PC-9 (cell line): ENCODE results near the gene SYT8. TPM values are rescaled to one million over a fixed set of nuclear protein-coding genes. Genes with fewer than 3 reads are reported as not detected.
"Not testable (repeated sequence)": the region's sequence is repeated elsewhere in the genome, so short reads cannot be mapped to it uniquely, and the experiment has no call there.

Source experiments
- BruUV-seq: library from RNA; stranded (reverse); fragments of 400-500 nt; replicated peaks from 2 replicates; lab custom pipeline; 2021; lab: Mats Ljungman, UMichigan
- CTCF ChIA-PET: fragments of 300-600 bp; sonication (Branson Sonifier 250); formaldehyde crosslinking; loops from one replicate; lab custom pipeline; 2022; ENCODE audit warnings: antibody characterized with exemption; lab: Charles Lee
- POLR2A ChIA-PET: fragments of 300-600 bp; sonication (Branson Sonifier 250); formaldehyde crosslinking; loops from one replicate; lab custom pipeline; 2022; ENCODE audit warnings: antibody characterized with exemption; ENCODE audit not compliant: unreplicated experiment; lab: Charles Lee
- DNase-seq, 2 experiments: peaks; one replicate each; pipeline versions ENCODE4 v3.0.0 to v3.0.0-alpha.2; 2015 to 2022; ENCODE audit warnings: mixed read lengths in 1 of 2
- H2AFZ ChIP-seq: fragments of 200-600 bp; sonication (generic); 2 replicates; pipeline ENCODE4 v1.8.1; 2017; ENCODE audit warnings: antibody characterized with exemption
- H3F3A ChIP-seq: fragments of 200-600 bp; sonication (generic); 2 replicates; pipeline ENCODE4 v1.8.1; 2017; ENCODE audit warnings: antibody characterized with exemption, mild to moderate bottlenecking, low read depth; ENCODE audit not compliant: insufficient read depth
- H3K27ac ChIP-seq: fragments of 200-600 bp; sonication (generic); 2 replicates; pipeline ENCODE4 v1.6.1; 2016; ENCODE audit warnings: mixed run types
- H3K27me3 ChIP-seq: fragments of 200-600 bp; sonication (generic); 2 replicates; pipeline ENCODE4 v1.6.1; 2016; ENCODE audit warnings: low read depth, mixed run types; ENCODE audit not compliant: insufficient read depth
- H3K36me3 ChIP-seq: fragments of 200-600 bp; sonication (generic); 2 replicates; pipeline ENCODE4 v1.6.1; 2016; ENCODE audit warnings: low read depth, mixed run types
- H3K4me1 ChIP-seq: fragments of 200-600 bp; sonication (generic); replicated peaks from 2 replicates; pipeline ENCODE4 v1.6.1; 2016; ENCODE audit warnings: mixed run types; ENCODE audit not compliant: insufficient read depth
- H3K4me2 ChIP-seq: fragments of 200-600 bp; sonication (generic); 2 replicates; pipeline ENCODE4 v1.6.1; 2017; ENCODE audit warnings: mixed run types
- H3K4me3 ChIP-seq: fragments of 200-600 bp; sonication (generic); 2 replicates; pipeline ENCODE4 v1.6.1; 2016; ENCODE audit warnings: mixed run types
- H3K79me2 ChIP-seq: fragments of 200-600 bp; sonication (generic); 2 replicates; pipeline ENCODE4 v1.6.1; 2017; ENCODE audit warnings: low read depth, mixed run types
- H3K9me2 ChIP-seq: fragments of 200-600 bp; sonication (generic); 2 replicates; pipeline ENCODE4 v1.8.1; 2017; ENCODE audit warnings: mild to moderate bottlenecking; ENCODE audit not compliant: insufficient read depth
- H3K9me3 ChIP-seq: fragments of 200-600 bp; sonication (generic); 2 replicates; pipeline ENCODE4 v1.8.1; 2016; ENCODE audit warnings: low read depth; ENCODE audit not compliant: insufficient read depth
- H4K20me1 ChIP-seq: fragments of 200-600 bp; sonication (generic); 2 replicates; pipeline ENCODE4 v1.8.1; 2017; ENCODE audit not compliant: insufficient read depth
- EZH2 ChIP-seq: fragments of 200-600 bp; sonication (generic); IDR thresholded peaks from 2 replicates; pipeline ENCODE4 v1.8.0; 2017; ENCODE audit warnings: antibody characterized with exemption, low read depth
- intact Hi-C: fragments of 100-400 bp; cut with micrococcal nuclease; formaldehyde crosslinking; loops from one replicate; pipeline ENCODE4 v1.10.0; 2022; ENCODE audit not compliant: unreplicated experiment
- total RNA-seq: library from RNA; stranded (reverse); gene quantifications from 2 replicates; pipeline ENCODE4 v1.2.3, GENCODE V29; 2021
- TF ChIP-seq, protein P1 (sequence below): fragments of 200-600 bp; sonication (generic); conservative IDR thresholded peaks from 2 replicates; pipeline ENCODE4 v1.6.1; 2017; ENCODE audit warnings: mixed run types, antibody characterized with exemption, mild to moderate bottlenecking, moderate library complexity

The SYT8 gene
- total RNA-seq, 1 experiment from 2014 or later, result 8.9 TPM

DNA sequence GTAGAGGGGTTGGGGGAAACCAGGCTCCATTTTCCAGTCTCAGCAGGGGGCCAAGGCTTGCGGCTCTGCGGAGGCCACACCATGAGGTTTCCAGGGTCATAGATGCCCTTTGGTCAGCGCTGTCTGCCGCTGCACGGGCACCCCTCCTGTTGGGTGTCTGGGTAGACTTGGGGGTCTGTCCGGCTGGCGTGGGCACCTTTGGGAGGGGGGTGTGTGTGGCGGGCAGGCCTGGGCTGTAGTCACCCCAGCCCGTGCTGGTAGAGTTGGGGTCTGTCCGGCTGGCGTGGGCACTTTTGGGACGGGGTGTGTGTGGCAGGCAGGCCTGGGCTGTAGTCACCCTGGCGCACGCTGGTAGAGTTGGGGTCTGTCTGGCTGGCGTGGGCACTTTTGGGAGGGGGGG, 36.7 kb downstream of the SYT8 start:
- Histone ChIP-seq H4K20me1 (no peaks in the 10 kb centered on the region), H3K4me2 (no peak overlapping the region), H3K27me3 (0 out of 2 replicates have a peak, but pooled peaks cover 11% of the 10 kb centered on the region), H3K9me2 (no peaks in the 10 kb centered on the region), H3K36me3 (no peaks in the 10 kb centered on the region), H3K4me1 (no peaks in the 10 kb centered on the region), H3K27ac (no peak overlapping the region), H3K4me3 (no peak overlapping the region), H3F3A (no peaks in the 10 kb centered on the region), H3K79me2 (no peaks in the 10 kb centered on the region), H2AFZ (no peak overlapping the region), H3K9me3 (no peaks in the 10 kb centered on the region)
- intact Hi-C loops, result no loop called here
- TF ChIP-seq, protein P1, sequence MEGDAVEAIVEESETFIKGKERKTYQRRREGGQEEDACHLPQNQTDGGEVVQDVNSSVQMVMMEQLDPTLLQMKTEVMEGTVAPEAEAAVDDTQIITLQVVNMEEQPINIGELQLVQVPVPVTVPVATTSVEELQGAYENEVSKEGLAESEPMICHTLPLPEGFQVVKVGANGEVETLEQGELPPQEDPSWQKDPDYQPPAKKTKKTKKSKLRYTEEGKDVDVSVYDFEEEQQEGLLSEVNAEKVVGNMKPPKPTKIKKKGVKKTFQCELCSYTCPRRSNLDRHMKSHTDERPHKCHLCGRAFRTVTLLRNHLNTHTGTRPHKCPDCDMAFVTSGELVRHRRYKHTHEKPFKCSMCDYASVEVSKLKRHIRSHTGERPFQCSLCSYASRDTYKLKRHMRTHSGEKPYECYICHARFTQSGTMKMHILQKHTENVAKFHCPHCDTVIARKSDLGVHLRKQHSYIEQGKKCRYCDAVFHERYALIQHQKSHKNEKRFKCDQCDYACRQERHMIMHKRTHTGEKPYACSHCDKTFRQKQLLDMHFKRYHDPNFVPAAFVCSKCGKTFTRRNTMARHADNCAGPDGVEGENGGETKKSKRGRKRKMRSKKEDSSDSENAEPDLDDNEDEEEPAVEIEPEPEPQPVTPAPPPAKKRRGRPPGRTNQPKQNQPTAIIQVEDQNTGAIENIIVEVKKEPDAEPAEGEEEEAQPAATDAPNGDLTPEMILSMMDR, result no peak
- TF ChIP-seq EZH2, result no peak
- ChIA-PET CTCF (no interaction called here), POLR2A (no interaction called here)
- no peak for DNase-seq
- BruUV-seq, result no TSS peak

DNA sequence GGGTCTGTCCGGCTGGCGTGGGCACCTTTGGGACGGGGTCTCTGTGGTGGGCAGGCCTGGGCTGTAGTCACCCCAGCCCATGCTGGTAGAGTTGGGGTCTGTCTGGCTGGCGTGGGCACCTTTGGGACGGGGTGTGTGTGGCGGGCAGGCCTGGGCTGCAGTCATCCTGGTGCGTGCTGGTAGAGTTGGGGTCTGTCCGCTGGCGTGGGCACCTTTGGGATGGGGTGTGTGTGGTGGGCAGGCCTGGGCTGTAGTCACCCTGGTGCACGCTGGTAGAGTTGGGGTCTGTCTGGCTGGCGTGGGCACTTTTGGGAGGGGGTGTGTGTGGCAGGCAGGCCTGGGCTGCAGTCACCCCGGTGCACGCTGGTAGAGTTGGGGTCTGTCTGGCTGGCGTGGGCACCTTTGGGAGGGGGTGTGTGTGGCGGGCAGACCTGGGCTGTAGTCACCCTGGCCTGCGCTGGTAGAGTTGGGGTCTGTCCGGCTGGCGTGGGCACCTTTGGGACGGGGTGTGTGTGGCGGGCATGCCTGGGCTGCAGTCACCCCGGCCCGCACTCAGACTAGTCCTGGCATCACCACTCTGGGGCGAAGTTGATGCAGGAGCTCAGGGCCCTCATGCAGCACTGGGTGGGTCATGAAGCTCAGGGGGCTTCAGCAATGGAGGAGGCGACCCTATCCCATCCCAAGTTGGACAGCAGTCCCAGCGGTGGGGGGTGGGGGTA, 37.6 kb downstream of the SYT8 start:
- Histone ChIP-seq H3F3A (no peaks in the 10 kb centered on the region), H3K36me3 (no peaks in the 10 kb centered on the region), H3K79me2 (no peaks in the 10 kb centered on the region), H3K27ac (no peak overlapping the region), H3K4me3 (no peak overlapping the region), H4K20me1 (no peaks in the 10 kb centered on the region), H2AFZ (no peak overlapping the region), H3K4me2 (no peak overlapping the region), H3K27me3 (0 out of 2 replicates have a peak, but pooled peaks cover 11% of the 10 kb centered on the region), H3K9me3 (no peaks in the 10 kb centered on the region), H3K9me2 (no peaks in the 10 kb centered on the region), H3K4me1 (no peaks in the 10 kb centered on the region)
- TF ChIP-seq, protein P1, result no peak
- TF ChIP-seq EZH2, result no peak
- intact Hi-C loops, result no loop called here
- DNase-seq, result no peak
- POLR2A ChIA-PET, result no interaction called here
- BruUV-seq, result no TSS peak
- CTCF ChIA-PET, result no interaction called here

DNA sequence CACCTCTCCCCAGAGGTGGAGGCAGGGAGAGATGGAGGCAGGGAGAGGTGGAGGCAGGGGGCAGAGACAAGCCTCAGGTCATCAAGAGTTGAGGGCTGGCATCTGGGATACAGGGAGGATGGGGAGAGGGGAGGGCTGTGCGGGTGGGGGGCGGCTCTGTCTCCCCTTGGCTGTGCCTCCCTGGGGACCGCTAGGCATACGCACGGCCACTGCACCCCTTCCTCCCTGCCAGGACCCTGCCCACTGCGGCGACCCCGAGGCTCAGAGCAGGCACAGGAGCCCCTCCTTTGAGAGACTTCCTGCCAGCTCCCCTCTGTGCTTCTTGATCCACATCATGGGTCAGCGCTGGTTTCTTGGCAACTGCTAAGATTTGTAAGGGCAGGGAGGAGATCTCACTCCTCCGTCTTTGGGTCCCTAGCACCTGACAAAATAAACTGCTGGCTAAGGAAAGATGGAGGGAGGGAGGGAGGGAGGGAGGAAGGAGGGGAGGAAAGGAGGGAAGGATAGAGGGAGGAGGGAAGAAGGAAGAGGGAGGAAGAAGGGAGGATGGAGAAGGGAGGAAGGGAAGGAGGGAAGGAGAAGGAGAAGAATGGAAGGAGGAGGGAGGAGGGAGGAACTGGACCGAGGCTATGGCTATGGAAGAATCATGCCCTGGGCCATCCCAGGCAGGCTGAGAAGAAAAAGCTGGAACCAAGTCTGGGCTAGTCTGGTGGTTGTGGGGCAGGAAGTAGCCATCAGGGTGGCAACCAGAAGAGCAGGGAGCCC, 38.4 kb downstream of the SYT8 start:
- no peak overlapping the region for H3K4me2 ChIP-seq
- intact Hi-C loops, result no loop called here
- no peaks in the 10 kb centered on the region for H3K79me2 ChIP-seq
- no peak for TF ChIP-seq EZH2
- TF ChIP-seq, protein P1, result no peak
- 0 out of 2 replicates have a peak, but pooled peaks cover 11% of the 10 kb centered on the region for H3K27me3 ChIP-seq
- DNase-seq, result no peak
- no TSS peak for BruUV-seq
- CTCF ChIA-PET, result no interaction called here
- no peak overlapping the region for H3K4me3 ChIP-seq
- H3K27ac ChIP-seq, result no peak overlapping the region
- H3F3A ChIP-seq, result no peaks in the 10 kb centered on the region
- POLR2A ChIA-PET, result no interaction called here
- H2AFZ ChIP-seq, result no peak overlapping the region
- H3K36me3 ChIP-seq, result no peaks in the 10 kb centered on the region
- H3K9me3 ChIP-seq, result no peaks in the 10 kb centered on the region
- H4K20me1 ChIP-seq, result no peaks in the 10 kb centered on the region
- no peaks in the 10 kb centered on the region for H3K4me1 ChIP-seq
- no peaks in the 10 kb centered on the region for H3K9me2 ChIP-seq

DNA sequence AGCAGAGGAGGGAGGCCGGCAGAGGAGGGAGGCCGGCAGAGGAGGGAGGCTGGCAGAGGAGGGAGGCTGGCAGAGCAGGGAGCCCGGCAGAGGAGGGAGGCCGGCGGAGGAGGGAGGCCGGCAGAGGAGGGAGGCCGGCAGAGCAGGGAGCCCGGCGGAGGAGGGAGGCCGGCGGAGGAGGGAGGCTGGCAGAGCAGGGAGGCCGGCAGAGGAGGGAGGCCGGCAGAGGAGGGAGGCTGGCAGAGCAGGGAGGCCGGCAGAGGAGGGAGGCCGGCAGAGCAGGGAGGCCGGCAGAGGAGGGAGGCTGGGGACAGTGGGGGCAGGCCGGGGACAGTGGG, 39.0 kb downstream of the SYT8 start:
- H3F3A ChIP-seq, H3K36me3 ChIP-seq, H3K4me3 ChIP-seq, H3K27ac ChIP-seq, CTCF ChIA-PET, BruUV-seq, H3K79me2 ChIP-seq, H2AFZ ChIP-seq, H4K20me1 ChIP-seq, intact Hi-C loops, H3K9me3 ChIP-seq, DNase-seq, H3K4me1 ChIP-seq, H3K9me2 ChIP-seq, H3K4me2 ChIP-seq, POLR2A ChIA-PET: not testable (repeated sequence)
- 0 out of 2 replicates have a peak, but pooled peaks cover 11% of the 10 kb centered on the region for H3K27me3 ChIP-seq
